GM13976 (cell line): Measurements from ENCODE around the gene FKBP7.

Experiments
- DNase-seq: peaks from one replicate; pipeline ENCODE4 v3.0.0; 2012; ENCODE audit warnings: low spot score
- CTCF ChIP-seq: IDR thresholded peaks from 2 replicates; pipeline ENCODE4 v1.5.1; 2012; ENCODE audit warnings: borderline replicate concordance, mild to moderate bottlenecking; ENCODE audit not compliant: insufficient read depth; ENCODE audit errors: extremely low read depth, missing control alignments, control extremely low read depth
- in situ Hi-C: fragments of 300-500 bp; cut with MboI; formaldehyde crosslinking; loops from one replicate; pipeline ENCODE4 v1.12.0; 2022; ENCODE audit warnings: low sequenced_read_pairs, mixed read lengths, inconsistent platforms; ENCODE audit not compliant: unreplicated experiment

The FKBP7 gene

GRCh38 chr2:178479758-178480226, 1.4 kb upstream of the FKBP7 start:
- TF ChIP-seq CTCF, result no peak
- in situ Hi-C loops, result no loop called here
- DNase-seq, result no peak

- in situ Hi-C loops, result no loop called here
- no peak for TF ChIP-seq CTCF
- no peak for DNase-seq
Measured at GRCh38 chr2:178479275-178479616, 846 bp upstream of the FKBP7 start.

GRCh38 chr2:178478130-178478438, 316 bp downstream of the FKBP7 start:
- DNase-seq, result peak; percentile 23
- TF ChIP-seq CTCF, result no peak
- in situ Hi-C loops, result no loop called here

- in situ Hi-C loops, result no loop called here
- no peak for DNase-seq
- TF ChIP-seq CTCF, result no peak
Measured at GRCh38 chr2:178477443-178478129, 814 bp downstream of the FKBP7 start.

- in situ Hi-C loops, result no loop called here
- no peak for DNase-seq
- no peak for TF ChIP-seq CTCF
Measured at GRCh38 chr2:178476477-178476876, 1.9 kb downstream of the FKBP7 start.

GRCh38 chr2:178474560-178474959, 3.8 kb downstream of the FKBP7 start:
- no peak for TF ChIP-seq CTCF
- in situ Hi-C loops, result no loop called here
- no peak for DNase-seq
